Activated T-cell treated with anti-CD3 and anti-CD28 coated beads, Interleukin-2, amount 50 U/mL, for 72 hours (primary cell): Measurements from ENCODE around the gene TRAPPC6A. TPM values are rescaled to one million over a fixed set of nuclear protein-coding genes. Genes with fewer than 3 reads are reported as not detected.

Source experiments
- ATAC-seq, 2 donors: fragments of 150-1000 bp; cut with Tn5 transposase; replicated peaks in 1 of 2; 2 replicates each; pipeline ENCODE4 v1.10.0; 2021; ENCODE audit warnings: moderate library complexity in 2 of 2, mild to moderate bottlenecking in 1 of 2
- DNase-seq, 2 donors: peaks; one replicate each; pipeline ENCODE4 v3.0.0; 2021 to 2022; ENCODE audit warnings: mixed read lengths in 1 of 2
- H3K27ac Mint-ChIP-seq: one replicate; pipeline ENCODE4 v1.8.0; 2022; ENCODE audit warnings: mild to moderate bottlenecking, moderate library complexity, mixed read lengths
- H3K27me3 Mint-ChIP-seq: one replicate; pipeline ENCODE4 v1.8.0; 2022; ENCODE audit warnings: low read depth, mixed read lengths
- H3K36me3 Mint-ChIP-seq, 2 donors: one replicate each; pipeline ENCODE4 v1.8.0; 2022; ENCODE audit warnings: mixed read lengths in 2 of 2, mild to moderate bottlenecking in 1 of 2; ENCODE audit not compliant: insufficient read depth in 2 of 2
- H3K4me1 Mint-ChIP-seq: one replicate; pipeline ENCODE4 v1.8.0; 2022; ENCODE audit warnings: low read depth, mixed read lengths
- H3K4me3 Mint-ChIP-seq, 2 donors: one replicate each; pipeline ENCODE4 v1.8.0; 2022; ENCODE audit warnings: mild to moderate bottlenecking in 2 of 2, mixed read lengths in 2 of 2, moderate library complexity in 2 of 2
- H3K9me3 Mint-ChIP-seq, 2 donors: one replicate each; pipeline ENCODE4 v1.8.0; 2022; ENCODE audit warnings: mixed read lengths in 2 of 2
- total RNA-seq, 2 donors: library from RNA; stranded (reverse); gene quantifications; one replicate each; pipeline ENCODE4 v1.2.3, GENCODE V29; 2022

The TRAPPC6A gene
- total RNA-seq, 2 donors from 2014 or later: 48.5 to 58.5 TPM

DNA sequence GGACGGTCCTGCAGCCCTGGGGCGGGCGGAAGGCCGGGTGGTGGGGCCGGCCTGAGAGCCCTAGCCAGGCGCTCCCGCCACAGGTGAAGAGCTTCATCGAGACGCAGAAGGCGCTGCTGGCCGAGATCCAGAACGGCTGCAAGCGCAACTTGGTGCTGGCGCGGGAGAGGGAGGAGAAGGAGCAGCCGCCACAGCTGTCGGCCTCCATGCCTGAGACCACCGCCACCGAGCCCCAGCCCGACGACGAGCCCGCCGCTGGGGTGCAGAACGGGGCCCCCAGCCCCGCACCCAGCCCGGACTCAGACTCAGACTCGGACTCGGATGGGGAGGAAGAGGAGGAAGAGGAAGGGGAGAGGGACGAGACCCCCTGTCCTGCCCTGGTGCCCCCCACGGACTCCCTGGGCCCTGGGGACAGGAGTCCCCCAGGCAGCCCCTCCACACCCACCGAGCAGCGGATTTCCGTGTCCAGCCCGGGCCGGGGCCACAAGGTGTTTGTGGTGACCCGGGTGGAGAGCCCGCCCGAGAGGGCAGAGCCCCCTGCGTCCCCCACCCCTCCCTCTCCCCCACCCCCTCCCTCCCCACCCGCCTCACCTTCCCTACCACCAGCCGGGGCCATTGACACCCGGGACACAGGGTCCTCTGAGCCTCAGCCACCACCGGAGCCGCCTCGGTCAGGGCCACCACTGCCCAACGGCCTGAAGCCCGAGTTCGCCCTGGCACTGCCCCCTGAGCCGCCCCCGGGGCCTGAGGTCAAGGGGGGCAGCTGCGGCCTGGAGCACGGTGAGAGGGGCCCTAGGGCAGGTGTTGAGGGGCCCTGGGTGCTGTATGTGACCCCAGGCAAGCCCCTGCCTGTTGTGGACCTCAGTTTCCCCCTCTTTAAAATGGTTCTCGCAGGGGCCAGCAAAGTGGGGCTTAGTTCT, 32.5 kb downstream of the TRAPPC6A start:
- no peak for ATAC-seq
- H3K27ac Mint-ChIP-seq: no peak overlapping the region
- DNase-seq: no peak
- H3K4me1 Mint-ChIP-seq: peaks cover 8% of the 10 kb centered on the region
- no peaks in the 10 kb centered on the region for H3K27me3 Mint-ChIP-seq
- H3K36me3 Mint-ChIP-seq: no peaks in the 10 kb centered on the region
- no peaks in the 10 kb centered on the region for H3K9me3 Mint-ChIP-seq
- H3K4me3 Mint-ChIP-seq: no peak overlapping the region

DNA sequence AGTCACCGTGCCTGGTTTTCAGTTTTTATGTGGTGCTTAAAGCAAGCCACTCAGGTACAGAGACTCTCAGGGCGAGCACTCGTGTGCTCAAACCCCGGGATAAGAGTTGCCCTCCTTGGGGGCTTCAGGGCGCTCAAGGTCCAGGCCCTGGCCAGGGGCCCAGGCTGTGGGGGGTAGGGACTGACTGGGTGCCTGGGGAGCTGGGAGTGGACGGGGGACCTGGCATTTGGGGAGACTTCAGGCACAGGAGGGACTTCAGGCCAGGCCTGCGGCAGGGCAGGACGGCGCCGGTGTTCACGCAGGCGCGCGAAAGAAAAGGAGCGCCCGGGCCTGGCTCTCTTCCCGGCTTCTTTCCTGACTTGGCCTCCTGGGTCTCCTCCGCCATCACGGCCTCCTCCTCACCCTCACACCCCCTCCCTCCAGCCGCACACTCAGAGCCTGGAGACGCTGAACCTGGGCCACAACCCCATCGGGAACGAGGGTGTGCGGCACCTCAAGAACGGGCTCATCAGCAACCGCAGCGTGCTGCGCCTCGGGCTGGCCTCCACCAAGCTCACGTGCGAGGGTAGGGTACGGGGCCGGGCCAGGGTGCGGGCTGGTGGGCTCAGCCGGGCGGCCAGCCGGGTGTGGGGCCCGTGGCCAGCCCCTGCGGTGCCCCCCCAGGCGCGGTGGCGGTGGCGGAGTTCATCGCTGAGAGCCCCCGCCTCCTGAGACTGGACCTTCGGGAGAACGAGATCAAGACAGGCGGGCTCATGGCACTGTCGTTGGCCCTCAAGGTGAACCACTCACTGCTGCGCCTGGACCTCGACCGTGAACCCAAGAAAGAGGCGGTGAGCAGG, 33.4 kb downstream of the TRAPPC6A start:
- H3K27ac Mint-ChIP-seq: no peak overlapping the region
- no peak for ATAC-seq

DNA sequence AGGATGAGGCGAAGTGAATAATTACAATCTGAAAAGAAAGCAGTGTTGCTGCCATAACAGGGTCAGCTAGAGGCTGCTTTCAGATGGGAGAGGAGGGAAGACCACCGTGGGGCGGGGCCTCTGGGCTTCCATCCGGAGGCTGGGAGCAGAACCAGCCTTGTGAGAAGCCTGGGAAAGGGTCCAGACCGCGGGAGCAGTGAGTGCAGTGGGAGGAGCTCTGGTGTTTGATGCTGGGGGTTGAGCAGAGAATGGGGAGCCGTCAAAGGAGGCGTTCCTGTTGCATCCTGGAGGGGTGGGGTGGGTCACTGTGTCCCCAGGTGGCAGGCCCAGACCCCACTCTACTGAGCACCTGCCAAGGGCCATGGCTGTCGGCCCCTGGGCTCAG, 35.3 kb downstream of the TRAPPC6A start:
- H3K27me3 Mint-ChIP-seq: no peaks in the 10 kb centered on the region
- no peak overlapping the region for H3K4me3 Mint-ChIP-seq
- no peak overlapping the region for H3K27ac Mint-ChIP-seq
- H3K4me1 Mint-ChIP-seq: peaks cover 8% of the 10 kb centered on the region
- H3K36me3 Mint-ChIP-seq: no peaks in the 10 kb centered on the region
- no peaks in the 10 kb centered on the region for H3K9me3 Mint-ChIP-seq
- ATAC-seq (no peak), DNase-seq (no peak)

More for the DNA sequence above, 33.4 kb downstream of the TRAPPC6A start:
- no peak for DNase-seq
- Mint-ChIP-seq H3K27me3 (no peaks in the 10 kb centered on the region), H3K9me3 (no peaks in the 10 kb centered on the region), H3K4me1 (peaks cover 8% of the 10 kb centered on the region), H3K36me3 (no peaks in the 10 kb centered on the region), H3K4me3 (no peak overlapping the region)

DNA sequence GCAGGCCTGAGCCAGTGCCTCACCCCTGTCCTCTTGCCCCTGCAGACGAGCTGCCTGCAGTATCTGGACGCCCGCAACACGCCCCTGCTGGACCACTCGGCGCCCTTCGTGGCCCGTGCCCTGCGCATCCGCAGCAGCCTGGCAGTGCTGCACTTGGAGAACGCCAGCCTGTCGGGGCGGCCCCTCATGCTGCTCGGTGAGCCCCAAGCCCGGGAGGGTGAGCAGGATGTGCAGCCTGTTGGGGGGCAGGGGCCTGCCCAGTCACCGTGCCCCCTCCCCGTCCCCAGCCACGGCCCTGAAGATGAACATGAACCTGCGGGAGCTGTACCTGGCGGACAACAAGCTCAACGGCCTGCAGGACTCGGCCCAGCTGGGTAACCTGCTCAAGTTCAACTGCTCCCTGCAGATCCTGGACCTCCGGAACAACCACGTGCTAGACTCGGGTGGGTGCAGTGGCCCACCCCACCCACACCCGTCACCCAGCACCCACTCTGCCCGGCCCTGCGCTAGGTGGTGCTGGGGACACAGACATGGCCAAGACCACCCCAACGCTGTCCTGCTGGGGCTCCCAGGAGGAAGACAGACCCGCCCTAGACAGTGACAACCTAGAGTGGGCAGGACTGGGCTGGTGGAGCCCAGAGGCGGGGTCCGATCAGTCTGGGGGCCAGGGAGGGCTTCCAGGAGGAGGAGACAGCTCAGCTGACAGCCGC, 35.9 kb downstream of the TRAPPC6A start:
- no peak for ATAC-seq
- Mint-ChIP-seq H3K27ac (no peak overlapping the region), H3K36me3 (no peaks in the 10 kb centered on the region)

DNA sequence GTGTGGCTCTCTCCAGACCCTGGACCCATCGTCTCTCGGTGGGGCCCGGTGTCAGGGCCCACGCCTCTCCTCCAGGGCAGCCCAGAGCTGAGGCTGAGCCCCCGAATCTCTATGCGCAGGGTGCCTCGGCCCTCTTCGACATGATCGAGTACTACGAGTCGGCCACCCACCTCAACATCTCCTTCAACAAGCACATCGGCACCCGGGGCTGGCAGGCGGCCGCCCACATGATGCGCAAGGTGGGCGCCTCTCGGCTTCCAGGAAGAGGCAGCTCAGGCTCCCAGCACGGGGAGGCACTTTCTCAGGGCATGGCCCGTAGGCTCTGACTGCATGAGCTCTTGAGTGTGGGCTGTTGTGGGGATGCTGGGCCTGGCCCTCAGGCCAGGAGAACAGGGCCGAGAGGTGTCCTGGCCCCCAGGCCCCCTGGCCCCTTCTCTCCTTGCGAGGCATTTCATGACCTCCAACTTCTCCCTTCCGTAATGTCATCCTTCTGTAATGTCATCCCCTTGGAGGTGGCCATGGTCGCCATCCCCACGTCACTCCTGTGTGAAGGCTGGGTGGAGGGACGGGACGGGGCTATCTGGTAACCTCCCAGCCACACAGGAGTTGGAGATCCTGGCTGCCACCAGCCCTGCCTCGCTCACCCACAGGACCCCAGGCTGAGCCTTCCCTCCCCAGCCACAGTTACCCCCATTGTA, 36.7 kb downstream of the TRAPPC6A start:
- H3K9me3 Mint-ChIP-seq: no peaks in the 10 kb centered on the region
- no peaks in the 10 kb centered on the region for H3K27me3 Mint-ChIP-seq
- DNase-seq (no peak), ATAC-seq (no peak)
- no peak overlapping the region for H3K4me3 Mint-ChIP-seq
- no peaks in the 10 kb centered on the region for H3K36me3 Mint-ChIP-seq
- H3K4me1 Mint-ChIP-seq: peaks cover 8% of the 10 kb centered on the region
- no peak overlapping the region for H3K27ac Mint-ChIP-seq

More for the DNA sequence above, 35.9 kb downstream of the TRAPPC6A start:
- H3K4me3 Mint-ChIP-seq: no peak overlapping the region
- no peaks in the 10 kb centered on the region for H3K27me3 Mint-ChIP-seq
- H3K9me3 Mint-ChIP-seq: no peaks in the 10 kb centered on the region
- no peak for DNase-seq
- H3K4me1 Mint-ChIP-seq: peaks cover 8% of the 10 kb centered on the region

DNA sequence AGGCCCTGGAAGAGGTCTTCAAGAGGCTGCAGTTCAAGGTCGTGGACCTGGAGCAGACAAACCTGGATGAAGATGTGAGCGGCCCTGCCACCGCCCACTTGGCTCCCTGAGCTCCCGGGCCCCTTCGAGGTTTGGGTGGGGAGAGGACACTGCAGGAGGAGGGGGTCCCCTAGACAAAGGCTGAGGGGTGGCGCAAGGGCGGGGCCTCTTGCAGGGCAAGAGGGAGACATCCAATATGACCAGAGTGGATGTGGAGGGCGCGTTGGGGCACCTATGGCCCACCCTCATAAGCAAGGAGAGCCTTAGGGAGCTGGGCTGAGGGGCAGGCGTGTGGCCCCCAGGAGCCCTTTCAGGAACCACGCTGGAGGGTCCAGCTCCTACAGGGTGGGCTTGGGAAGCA, 37.5 kb downstream of the TRAPPC6A start:
- H3K27ac Mint-ChIP-seq: no peak overlapping the region
- H3K4me1 Mint-ChIP-seq: peaks cover 8% of the 10 kb centered on the region
- H3K9me3 Mint-ChIP-seq: no peaks in the 10 kb centered on the region
- ATAC-seq (no peak), DNase-seq (no peak)
- no peaks in the 10 kb centered on the region for H3K27me3 Mint-ChIP-seq
- no peaks in the 10 kb centered on the region for H3K36me3 Mint-ChIP-seq
- no peak overlapping the region for H3K4me3 Mint-ChIP-seq

DNA sequence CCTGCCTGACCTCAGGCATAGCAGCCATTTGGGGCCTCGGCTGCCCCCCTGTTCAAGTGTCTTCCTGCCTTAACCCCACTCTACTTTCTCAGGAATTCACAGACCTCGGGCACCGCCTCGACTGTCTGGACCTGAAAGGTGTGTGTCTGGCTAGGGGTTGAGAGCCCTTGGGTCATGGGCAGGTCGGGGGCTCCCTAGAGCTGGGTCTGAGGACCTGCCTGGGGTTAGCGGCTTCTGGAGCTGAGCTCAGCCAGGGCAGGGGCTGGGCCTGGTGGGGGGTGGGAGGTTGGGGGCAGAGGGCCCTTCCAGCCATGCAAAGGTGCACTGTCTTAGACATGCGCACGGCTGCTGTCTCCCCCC, 37.9 kb downstream of the TRAPPC6A start:
- ATAC-seq (no peak), DNase-seq (no peak)
- Mint-ChIP-seq H3K4me3 (no peak overlapping the region), H3K9me3 (no peaks in the 10 kb centered on the region), H3K27ac (no peak overlapping the region), H3K27me3 (no peaks in the 10 kb centered on the region), H3K36me3 (no peaks in the 10 kb centered on the region), H3K4me1 (peaks cover 8% of the 10 kb centered on the region)

DNA sequence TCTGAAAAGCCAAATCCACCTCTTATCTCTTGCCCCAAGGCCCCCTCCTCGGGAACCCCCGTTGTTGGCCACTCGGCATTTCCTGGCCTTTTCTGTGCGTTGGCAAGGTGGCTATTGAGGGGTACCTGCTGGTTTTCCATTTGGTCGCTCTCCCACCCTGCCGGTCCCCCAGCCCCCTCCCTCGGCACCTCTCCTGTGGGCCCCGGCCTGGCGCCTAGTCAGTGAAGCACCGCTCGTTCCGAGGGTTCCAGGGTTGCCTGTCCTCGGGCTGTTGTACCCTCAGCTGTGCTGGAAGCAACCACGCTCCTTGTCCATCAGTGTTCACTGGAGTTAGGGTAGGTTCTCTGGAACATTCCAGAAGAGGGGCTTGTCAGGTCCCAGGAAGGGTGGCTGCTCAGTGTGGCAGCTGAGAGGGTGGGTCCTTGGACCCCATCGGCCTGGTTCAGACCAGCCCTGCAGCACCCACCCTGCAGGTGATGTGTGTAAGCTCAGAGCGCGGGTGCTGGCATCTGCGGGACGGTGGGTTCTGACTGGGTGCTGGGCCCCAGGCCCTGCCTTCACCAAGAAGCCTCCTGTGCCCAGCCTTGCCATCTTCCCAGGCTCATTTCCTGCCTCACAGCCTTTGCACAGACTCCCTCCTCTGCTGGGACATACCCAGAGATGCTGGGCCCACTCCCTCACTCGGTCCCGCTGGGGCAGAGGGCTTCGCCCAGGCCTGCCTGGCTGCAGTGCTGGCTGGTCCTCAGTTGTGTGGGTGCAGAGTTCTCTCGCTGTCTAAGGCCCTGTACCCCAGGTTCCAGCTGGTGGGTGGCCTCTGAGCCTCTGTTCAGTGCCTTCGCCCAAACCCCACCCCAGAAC, 38.5 kb downstream of the TRAPPC6A start:
- H3K27ac Mint-ChIP-seq: no peak overlapping the region

DNA sequence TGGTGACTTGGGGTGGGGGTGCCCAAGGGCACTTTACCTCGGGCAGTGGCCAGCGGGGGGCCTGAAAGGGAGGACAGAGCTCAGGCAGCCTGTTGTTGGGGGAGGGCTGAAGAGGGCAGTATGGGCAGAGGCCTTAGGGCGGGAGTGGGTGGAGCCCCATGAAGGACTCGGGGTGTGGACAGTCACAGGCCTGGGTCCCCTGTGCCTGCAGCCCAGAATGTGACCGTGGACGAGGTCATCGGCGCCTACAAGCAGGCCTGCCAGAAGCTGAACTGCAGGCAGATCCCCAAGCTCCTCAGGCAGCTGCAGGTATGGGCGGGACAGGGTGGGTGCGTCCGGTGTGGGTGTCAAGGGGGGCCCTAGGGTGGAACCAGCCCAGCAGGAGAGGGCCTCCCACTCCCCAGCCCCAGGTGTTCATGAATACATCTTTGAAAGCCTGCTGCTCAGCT, 39.7 kb downstream of the TRAPPC6A start:
- Mint-ChIP-seq H3K27me3 (no peaks in the 10 kb centered on the region), H3K27ac (no peak overlapping the region), H3K4me1 (peaks cover 8% of the 10 kb centered on the region), H3K36me3 (no peaks in the 10 kb centered on the region), H3K4me3 (no peak overlapping the region), H3K9me3 (no peaks in the 10 kb centered on the region)
- DNase-seq (no peak), ATAC-seq (no peak)

More for the DNA sequence above, 38.5 kb downstream of the TRAPPC6A start:
- no peaks in the 10 kb centered on the region for H3K36me3 Mint-ChIP-seq
- H3K4me3 Mint-ChIP-seq: no peak overlapping the region
- ATAC-seq (no peak), DNase-seq (no peak)
- H3K27me3 Mint-ChIP-seq: no peaks in the 10 kb centered on the region
- peaks cover 8% of the 10 kb centered on the region for H3K4me1 Mint-ChIP-seq
- H3K9me3 Mint-ChIP-seq: no peaks in the 10 kb centered on the region

DNA sequence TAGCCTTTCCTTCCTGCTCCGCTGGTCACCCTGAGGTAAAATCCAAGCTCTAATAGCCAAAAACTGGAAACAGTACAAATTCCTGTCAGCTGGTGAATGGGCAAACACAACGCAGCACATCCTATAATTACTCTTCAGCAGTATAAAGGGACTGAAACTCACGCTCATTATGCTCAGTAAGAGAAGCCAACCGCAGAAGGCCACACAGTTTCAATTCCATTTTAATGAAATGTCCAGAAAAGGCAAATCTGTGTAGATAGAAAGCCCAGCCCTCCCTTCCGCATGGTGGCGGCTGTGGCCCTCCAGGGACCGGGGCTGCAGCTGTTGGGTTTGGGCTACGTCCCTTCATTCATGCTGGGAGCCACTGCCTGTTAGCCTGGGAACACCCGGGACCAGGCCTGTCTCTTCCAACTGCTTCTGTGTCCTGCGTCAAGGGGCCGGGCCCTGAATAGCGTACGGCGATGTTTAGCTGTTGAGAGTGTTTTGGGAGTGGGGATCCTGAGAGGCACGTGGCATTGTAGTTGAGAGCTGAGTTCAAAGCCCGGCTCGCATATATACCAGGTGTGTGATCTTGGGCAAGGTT, 40.8 kb downstream of the TRAPPC6A start:
- Mint-ChIP-seq H3K9me3 (no peaks in the 10 kb centered on the region), H3K27ac (no peak overlapping the region), H3K27me3 (no peaks in the 10 kb centered on the region), H3K4me3 (no peak overlapping the region), H3K36me3 (no peaks in the 10 kb centered on the region), H3K4me1 (no peaks in the 10 kb centered on the region)
- DNase-seq: no peak
- no peak for ATAC-seq

DNA sequence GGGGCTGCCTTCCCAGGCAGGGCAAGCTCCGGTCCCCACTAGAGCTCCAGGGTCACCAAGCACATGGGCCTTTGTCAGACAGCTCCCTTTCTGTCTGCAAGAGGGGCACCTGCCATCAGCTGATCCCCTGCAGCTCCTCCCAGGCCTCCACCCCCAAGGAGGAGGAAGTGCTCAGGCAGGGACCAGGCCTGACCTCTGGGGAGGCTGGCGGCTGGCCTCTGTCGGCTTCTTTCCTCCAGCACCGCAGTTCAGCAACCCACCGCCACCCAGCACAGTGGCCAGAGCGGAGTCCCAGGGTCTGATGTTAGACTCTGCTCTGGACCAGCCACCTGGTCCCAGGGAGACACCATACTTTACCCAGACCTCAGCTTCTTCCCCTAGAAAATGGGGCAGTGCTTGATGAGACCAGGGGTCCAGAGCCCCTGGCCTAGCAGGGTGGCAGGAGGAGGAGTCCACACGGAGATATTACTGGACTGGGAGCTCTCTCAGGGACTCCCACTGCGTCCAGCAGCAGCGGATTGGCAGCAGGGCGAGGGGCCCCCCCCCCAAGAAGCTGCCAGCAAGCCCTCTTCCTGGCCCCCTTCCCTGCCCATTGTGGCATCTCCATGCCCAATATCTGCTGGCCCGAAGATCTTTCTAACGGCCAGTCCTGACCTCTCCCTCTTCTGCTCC, 41.4 kb downstream of the TRAPPC6A start:
- Mint-ChIP-seq H3K4me1 (no peaks in the 10 kb centered on the region), H3K4me3 (no peak overlapping the region), H3K27me3 (no peaks in the 10 kb centered on the region), H3K36me3 (no peaks in the 10 kb centered on the region), H3K9me3 (no peaks in the 10 kb centered on the region), H3K27ac (no peak overlapping the region)
- DNase-seq (no peak), ATAC-seq (no peak)
